Lower leg skin (tissue), 3 donors: ENCODE data around the gene SNAPC2.

Source experiments
- POLR2A ChIP-seq, 2 donors: fragments of 450-650 bp; IDR thresholded peaks; one replicate each; pipeline ENCODE4 v1.6.1; 2016 to 2017; ENCODE audit warnings: antibody characterized with exemption in 2 of 2, mild to moderate bottlenecking in 1 of 2, moderate library complexity in 1 of 2
- TF ChIP-seq, protein P1 (sequence below), 3 donors: fragments of 450-650 bp; IDR thresholded peaks; one replicate each; pipeline ENCODE4 v1.5.1; 2016; ENCODE audit warnings: antibody characterized with exemption in 3 of 3, mild to moderate bottlenecking in 3 of 3, moderate library complexity in 2 of 3

DNA sequence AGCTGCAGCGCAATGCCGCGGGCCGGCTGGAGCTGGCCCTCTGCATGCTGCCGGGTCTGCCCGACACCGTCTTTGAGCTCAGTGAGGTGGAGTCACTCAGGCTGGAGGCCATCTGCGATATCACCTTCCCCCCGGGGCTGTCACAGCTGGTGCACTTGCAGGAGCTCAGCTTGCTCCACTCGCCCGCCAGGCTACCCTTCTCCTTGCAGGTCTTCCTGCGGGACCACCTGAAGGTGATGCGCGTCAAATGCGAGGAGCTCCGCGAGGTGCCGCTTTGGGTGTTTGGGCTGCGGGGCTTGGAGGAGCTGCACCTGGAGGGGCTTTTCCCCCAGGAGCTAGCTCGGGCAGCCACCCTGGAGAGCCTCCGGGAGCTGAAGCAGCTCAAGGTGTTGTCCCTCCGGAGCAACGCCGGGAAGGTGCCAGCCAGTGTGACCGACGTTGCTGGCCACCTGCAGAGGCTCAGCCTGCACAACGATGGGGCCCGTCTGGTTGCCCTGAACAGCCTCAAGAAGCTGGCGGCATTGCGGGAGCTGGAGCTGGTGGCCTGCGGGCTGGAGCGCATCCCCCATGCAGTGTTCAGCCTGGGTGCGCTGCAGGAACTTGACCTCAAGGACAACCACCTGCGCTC lies 20.3 kb upstream of the SNAPC2 start:
- TF ChIP-seq, protein P1, sequence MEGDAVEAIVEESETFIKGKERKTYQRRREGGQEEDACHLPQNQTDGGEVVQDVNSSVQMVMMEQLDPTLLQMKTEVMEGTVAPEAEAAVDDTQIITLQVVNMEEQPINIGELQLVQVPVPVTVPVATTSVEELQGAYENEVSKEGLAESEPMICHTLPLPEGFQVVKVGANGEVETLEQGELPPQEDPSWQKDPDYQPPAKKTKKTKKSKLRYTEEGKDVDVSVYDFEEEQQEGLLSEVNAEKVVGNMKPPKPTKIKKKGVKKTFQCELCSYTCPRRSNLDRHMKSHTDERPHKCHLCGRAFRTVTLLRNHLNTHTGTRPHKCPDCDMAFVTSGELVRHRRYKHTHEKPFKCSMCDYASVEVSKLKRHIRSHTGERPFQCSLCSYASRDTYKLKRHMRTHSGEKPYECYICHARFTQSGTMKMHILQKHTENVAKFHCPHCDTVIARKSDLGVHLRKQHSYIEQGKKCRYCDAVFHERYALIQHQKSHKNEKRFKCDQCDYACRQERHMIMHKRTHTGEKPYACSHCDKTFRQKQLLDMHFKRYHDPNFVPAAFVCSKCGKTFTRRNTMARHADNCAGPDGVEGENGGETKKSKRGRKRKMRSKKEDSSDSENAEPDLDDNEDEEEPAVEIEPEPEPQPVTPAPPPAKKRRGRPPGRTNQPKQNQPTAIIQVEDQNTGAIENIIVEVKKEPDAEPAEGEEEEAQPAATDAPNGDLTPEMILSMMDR (IDR thresholded peaks at IDR 0.05): no peak
- no peak for TF ChIP-seq POLR2A (IDR thresholded peaks at IDR 0.05)
